ENCODE measurements around the gene PLCH2.

PLCH2 gene

GRCh38 chr1:2472109-2472508 is 4.0 kb upstream of the PLCH2 start:
- no peaks in the 10 kb centered on the region for H3K9me3 Mint-ChIP-seq
- H3K4me3 Mint-ChIP-seq, result no peak overlapping the region
- H3K27ac Mint-ChIP-seq, result no peak overlapping the region
- H3K27me3 Mint-ChIP-seq, result peaks cover 21% of the 10 kb centered on the region
- intact Hi-C loops (cut with micrococcal nuclease), result no loop called here
- no peaks in the 10 kb centered on the region for H3K36me3 Mint-ChIP-seq (ENCODE audit: low read depth)
- H3K4me1 Mint-ChIP-seq (ENCODE audit: low read depth), result no peaks in the 10 kb centered on the region

GRCh38 chr1:2472561-2473177 is 3.4 kb upstream of the PLCH2 start:
- Mint-ChIP-seq H3K4me3 (no peak overlapping the region), H3K4me1 (ENCODE audit: low read depth) (no peaks in the 10 kb centered on the region), H3K27ac (no peak overlapping the region), H3K27me3 (peaks cover 21% of the 10 kb centered on the region), H3K9me3 (no peaks in the 10 kb centered on the region), H3K36me3 (ENCODE audit: low read depth) (no peaks in the 10 kb centered on the region)
- intact Hi-C loops (cut with micrococcal nuclease), result no loop called here

- Mint-ChIP-seq H3K36me3 (ENCODE audit: low read depth) (no peaks in the 10 kb centered on the region), H3K9me3 (no peaks in the 10 kb centered on the region)
- intact Hi-C loops (cut with micrococcal nuclease), result no loop called here
Observed at GRCh38 chr1:2473198-2473597, 2.9 kb upstream of the PLCH2 start.

GRCh38 chr1:2474104-2474844 is 1.8 kb upstream of the PLCH2 start:
- H3K9me3 Mint-ChIP-seq, result no peaks in the 10 kb centered on the region
- intact Hi-C loops (cut with micrococcal nuclease), result no loop called here
- H3K27ac Mint-ChIP-seq, result no peak overlapping the region
- no peaks in the 10 kb centered on the region for H3K36me3 Mint-ChIP-seq (ENCODE audit: low read depth)
- H3K27me3 Mint-ChIP-seq, result peaks cover 7% of the 10 kb centered on the region
- no peaks in the 10 kb centered on the region for H3K4me1 Mint-ChIP-seq (ENCODE audit: low read depth)
- no peak overlapping the region for H3K4me3 Mint-ChIP-seq

More at GRCh38 chr1:2473198-2473597, 2.9 kb upstream of the PLCH2 start:
- Mint-ChIP-seq H3K27me3 (peaks cover 18% of the 10 kb centered on the region), H3K4me3 (no peak overlapping the region), H3K4me1 (ENCODE audit: low read depth) (no peaks in the 10 kb centered on the region), H3K27ac (no peak overlapping the region)

GRCh38 chr1:2474933-2475371 is 1.1 kb upstream of the PLCH2 start:
- Mint-ChIP-seq H3K9me3 (no peaks in the 10 kb centered on the region), H3K36me3 (ENCODE audit: low read depth) (no peaks in the 10 kb centered on the region), H3K27ac (no peak overlapping the region), H3K4me1 (ENCODE audit: low read depth) (no peaks in the 10 kb centered on the region), H3K27me3 (peaks cover 7% of the 10 kb centered on the region), H3K4me3 (no peak overlapping the region)
- intact Hi-C loops (cut with micrococcal nuclease), result no loop called here

GRCh38 chr1:2475571-2475970 is 518 bp upstream of the PLCH2 start:
- Mint-ChIP-seq H3K27me3 (peaks cover 4% of the 10 kb centered on the region), H3K4me1 (ENCODE audit: low read depth) (no peaks in the 10 kb centered on the region), H3K27ac (no peak overlapping the region), H3K4me3 (no peak overlapping the region), H3K9me3 (no peaks in the 10 kb centered on the region), H3K36me3 (ENCODE audit: low read depth) (no peaks in the 10 kb centered on the region)
- intact Hi-C loops (cut with micrococcal nuclease), result no loop called here

- Mint-ChIP-seq H3K27me3 (no peaks in the 10 kb centered on the region), H3K36me3 (ENCODE audit: low read depth) (no peaks in the 10 kb centered on the region), H3K27ac (no peak overlapping the region), H3K9me3 (no peaks in the 10 kb centered on the region), H3K4me1 (ENCODE audit: low read depth) (no peaks in the 10 kb centered on the region), H3K4me3 (no peak overlapping the region)
- intact Hi-C loops (cut with micrococcal nuclease), result no loop called here
Observed at GRCh38 chr1:2477309-2477708, 1.2 kb downstream of the PLCH2 start.

GRCh38 chr1:2477791-2478499 is 1.9 kb downstream of the PLCH2 start:
- intact Hi-C loops (cut with micrococcal nuclease), result no loop called here
- no peaks in the 10 kb centered on the region for H3K36me3 Mint-ChIP-seq (ENCODE audit: low read depth)
- H3K4me1 Mint-ChIP-seq (ENCODE audit: low read depth), result no peaks in the 10 kb centered on the region
- no peaks in the 10 kb centered on the region for H3K9me3 Mint-ChIP-seq
- H3K27ac Mint-ChIP-seq, result no peak overlapping the region
- no peaks in the 10 kb centered on the region for H3K27me3 Mint-ChIP-seq
- H3K4me3 Mint-ChIP-seq, result no peak overlapping the region

- Mint-ChIP-seq H3K9me3 (no peaks in the 10 kb centered on the region), H3K27ac (no peak overlapping the region), H3K36me3 (ENCODE audit: low read depth) (no peaks in the 10 kb centered on the region), H3K4me1 (ENCODE audit: low read depth) (no peaks in the 10 kb centered on the region), H3K27me3 (no peaks in the 10 kb centered on the region), H3K4me3 (no peak overlapping the region)
- intact Hi-C loops (cut with micrococcal nuclease), result no loop called here
Observed at GRCh38 chr1:2479186-2479585, 3.1 kb downstream of the PLCH2 start.

- no peaks in the 10 kb centered on the region for H3K9me3 Mint-ChIP-seq
- no peak overlapping the region for H3K27ac Mint-ChIP-seq
- no peak overlapping the region for H3K4me3 Mint-ChIP-seq
- H3K4me1 Mint-ChIP-seq (ENCODE audit: low read depth), result no peaks in the 10 kb centered on the region
- intact Hi-C loops (cut with micrococcal nuclease), result no loop called here
- no peaks in the 10 kb centered on the region for H3K36me3 Mint-ChIP-seq (ENCODE audit: low read depth)
- H3K27me3 Mint-ChIP-seq, result no peaks in the 10 kb centered on the region
Observed at GRCh38 chr1:2479618-2480017, 3.5 kb downstream of the PLCH2 start.

GRCh38 chr1:2480236-2480985 is 4.3 kb downstream of the PLCH2 start:
- Mint-ChIP-seq H3K36me3 (ENCODE audit: low read depth) (no peaks in the 10 kb centered on the region), H3K9me3 (no peaks in the 10 kb centered on the region), H3K27ac (no peak overlapping the region), H3K4me1 (ENCODE audit: low read depth) (no peaks in the 10 kb centered on the region), H3K27me3 (no peaks in the 10 kb centered on the region), H3K4me3 (no peak overlapping the region)
- intact Hi-C loops (cut with micrococcal nuclease), result no loop called here

GRCh38 chr1:2480986-2481364 is 4.9 kb downstream of the PLCH2 start:
- H3K9me3 Mint-ChIP-seq, result no peaks in the 10 kb centered on the region

GRCh38 chr1:2481885-2482284 is 5.8 kb downstream of the PLCH2 start:
- no peaks in the 10 kb centered on the region for H3K9me3 Mint-ChIP-seq
- no peak overlapping the region for H3K4me3 Mint-ChIP-seq
- intact Hi-C loops (cut with micrococcal nuclease), result no loop called here
- no peak overlapping the region for H3K27ac Mint-ChIP-seq
- no peaks in the 10 kb centered on the region for H3K4me1 Mint-ChIP-seq (ENCODE audit: low read depth)
- H3K27me3 Mint-ChIP-seq, result no peaks in the 10 kb centered on the region
- no peaks in the 10 kb centered on the region for H3K36me3 Mint-ChIP-seq (ENCODE audit: low read depth)

More at GRCh38 chr1:2480986-2481364, 4.9 kb downstream of the PLCH2 start:
- H3K36me3 Mint-ChIP-seq (ENCODE audit: low read depth), result no peaks in the 10 kb centered on the region
- intact Hi-C loops (cut with micrococcal nuclease), result no loop called here
- no peaks in the 10 kb centered on the region for H3K27me3 Mint-ChIP-seq
- H3K27ac Mint-ChIP-seq, result no peak overlapping the region
- H3K4me3 Mint-ChIP-seq, result no peak overlapping the region
- no peaks in the 10 kb centered on the region for H3K4me1 Mint-ChIP-seq (ENCODE audit: low read depth)

- Mint-ChIP-seq H3K9me3 (peaks cover under 1% of the 10 kb centered on the region), H3K4me3 (no peak overlapping the region), H3K4me1 (ENCODE audit: low read depth) (no peaks in the 10 kb centered on the region), H3K36me3 (ENCODE audit: low read depth) (no peaks in the 10 kb centered on the region), H3K27me3 (no peaks in the 10 kb centered on the region), H3K27ac (no peak overlapping the region)
- intact Hi-C loops (cut with micrococcal nuclease), result no loop called here
Observed at GRCh38 chr1:2482588-2482987, 6.5 kb downstream of the PLCH2 start.

All from dendritic cell treated with granulocyte-macrophage colony-stimulating factor and Interleukin-4, amounts not matched to agents 40 ng/mL and 50 ng/mL, for 4 days (primary cell).